GM18951 (cell line): ENCODE results near the gene STAM.

Source experiments
- POLR2A ChIP-seq: IDR thresholded peaks from 4 replicates; pipeline ENCODE4 v1.6.1; 2011; ENCODE audit warnings: mild to moderate bottlenecking; ENCODE audit not compliant: insufficient read length, insufficient read depth; ENCODE audit errors: extremely low read depth
- in situ Hi-C: fragments of 300-500 bp; cut with MboI; formaldehyde crosslinking; loops from one replicate; pipeline ENCODE4 v1.12.0; 2022; ENCODE audit warnings: low sequenced_read_pairs, mixed read lengths, inconsistent platforms; ENCODE audit not compliant: unreplicated experiment

STAM gene

DNA sequence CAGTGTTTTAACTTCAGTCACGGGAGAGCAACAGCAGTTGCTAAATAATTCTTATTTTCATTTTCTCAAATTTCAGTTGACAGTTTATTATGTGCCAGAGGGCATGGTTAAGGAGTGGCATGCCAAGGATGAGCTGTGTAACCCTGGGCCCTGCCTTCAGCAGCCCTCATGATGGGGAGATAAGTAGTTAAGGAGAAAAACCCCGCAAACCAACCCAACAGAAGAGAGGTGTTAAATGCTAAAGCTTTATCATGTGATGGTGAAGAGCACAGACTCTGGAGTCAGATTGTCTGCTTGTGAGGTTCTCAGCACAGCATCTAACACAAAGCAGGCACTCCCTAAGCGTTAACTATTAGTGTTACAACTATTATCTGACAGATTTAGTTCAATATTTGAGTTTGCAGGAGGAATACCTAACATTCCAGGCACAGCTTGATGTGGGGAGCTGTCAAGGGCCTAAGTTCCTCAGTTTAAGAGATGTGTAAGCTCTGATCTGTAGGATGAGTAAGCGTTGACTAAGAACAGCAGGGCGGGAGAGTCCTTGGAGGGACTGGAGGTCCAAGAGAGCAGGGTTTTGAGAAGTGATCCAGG lies 29.6 kb downstream of the STAM start:
- in situ Hi-C loops: no loop called here
- no peak for TF ChIP-seq POLR2A

DNA sequence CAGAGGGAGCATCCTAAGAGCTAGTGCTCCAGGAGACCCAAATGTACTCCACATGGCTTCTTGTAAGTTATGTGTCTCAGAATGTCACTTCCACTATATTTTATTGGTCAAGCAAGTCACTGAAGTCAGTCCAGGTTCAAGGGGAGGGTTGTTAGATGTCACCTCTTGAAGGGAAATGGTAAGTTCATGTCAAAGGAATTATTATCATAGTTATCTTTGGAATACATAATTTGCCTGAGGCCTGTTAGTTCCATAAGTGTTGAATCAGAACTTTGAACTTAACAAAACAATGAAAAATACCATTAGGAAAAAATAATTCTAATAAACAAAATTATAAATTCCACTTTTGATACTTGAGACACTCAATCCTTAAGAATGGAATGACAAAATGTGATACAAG lies 30.6 kb downstream of the STAM start:
- TF ChIP-seq POLR2A: no peak
- in situ Hi-C loops: no loop called here

DNA sequence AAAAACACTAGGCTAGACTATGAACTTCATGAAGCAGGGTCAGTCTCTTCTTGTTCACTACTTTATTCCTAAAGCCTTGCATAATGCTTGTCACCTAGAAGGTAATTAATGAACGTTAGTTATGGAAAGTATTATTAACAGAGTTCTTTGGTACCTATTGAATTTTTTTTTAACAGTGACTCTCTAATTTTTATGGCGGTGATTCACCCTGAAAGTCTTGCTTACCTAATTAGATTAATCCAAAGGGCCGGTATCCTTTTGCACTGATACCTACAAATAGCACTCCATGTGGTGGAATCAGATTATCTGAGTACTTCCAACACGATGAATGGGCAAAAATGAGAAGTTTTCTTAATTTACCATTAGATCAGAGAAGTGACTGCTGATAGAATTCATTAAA lies 31.7 kb downstream of the STAM start:
- in situ Hi-C loops: no loop called here
- no peak for TF ChIP-seq POLR2A

DNA sequence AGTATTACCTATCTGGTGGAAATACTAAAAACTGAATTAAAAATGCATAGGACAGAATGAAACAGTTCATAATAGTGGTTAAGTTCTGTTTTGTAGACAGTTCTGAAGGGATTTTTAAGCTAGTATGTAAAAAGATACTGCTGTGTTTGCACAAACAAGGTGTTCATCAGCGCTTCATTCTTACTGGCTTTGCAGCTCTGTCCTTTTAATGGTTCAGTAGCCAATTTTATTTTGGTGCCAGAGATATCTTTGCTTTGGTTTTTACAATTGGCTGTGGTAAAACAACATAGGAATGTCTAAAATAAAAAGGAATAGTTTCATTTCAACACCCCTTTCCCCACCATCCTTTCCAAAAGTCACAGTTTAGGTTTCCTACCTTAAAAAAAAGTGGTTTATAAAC lies 33.0 kb downstream of the STAM start:
- in situ Hi-C loops: no loop called here
- no peak for TF ChIP-seq POLR2A

DNA sequence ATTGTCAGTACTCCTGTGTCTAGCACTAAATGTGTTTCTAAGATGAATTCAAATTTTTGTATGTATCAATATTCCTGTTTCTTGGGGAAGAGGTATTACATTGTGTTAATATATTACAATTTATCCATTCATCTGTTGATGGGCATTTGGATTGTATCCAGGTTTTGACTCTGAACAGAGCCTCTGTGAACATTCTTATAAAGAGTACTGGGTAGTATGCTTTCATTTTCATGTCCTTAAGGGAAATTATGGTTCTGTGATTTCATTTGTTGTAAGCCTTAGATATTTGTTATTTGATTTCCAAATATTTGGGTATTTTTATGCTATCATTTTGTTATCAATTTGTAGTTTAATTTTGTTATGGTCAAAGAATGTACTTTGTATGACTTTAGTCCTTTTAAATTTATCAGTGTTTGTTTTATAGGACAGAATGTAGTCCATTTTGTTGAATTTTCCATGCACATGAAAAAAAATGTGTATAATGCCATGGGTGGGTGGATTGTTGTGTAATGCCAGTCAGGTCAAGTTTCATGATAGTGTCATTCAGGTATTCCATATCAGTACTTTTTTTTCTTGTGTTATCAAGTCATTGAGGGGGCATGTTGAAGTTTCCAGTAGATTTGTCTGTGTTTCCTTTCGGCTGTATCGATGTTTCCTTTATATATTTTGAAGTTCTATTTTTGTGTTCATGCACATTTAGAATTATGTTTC lies 38.4 kb downstream of the STAM start:
- TF ChIP-seq POLR2A: no peak
- in situ Hi-C loops: no loop called here

DNA sequence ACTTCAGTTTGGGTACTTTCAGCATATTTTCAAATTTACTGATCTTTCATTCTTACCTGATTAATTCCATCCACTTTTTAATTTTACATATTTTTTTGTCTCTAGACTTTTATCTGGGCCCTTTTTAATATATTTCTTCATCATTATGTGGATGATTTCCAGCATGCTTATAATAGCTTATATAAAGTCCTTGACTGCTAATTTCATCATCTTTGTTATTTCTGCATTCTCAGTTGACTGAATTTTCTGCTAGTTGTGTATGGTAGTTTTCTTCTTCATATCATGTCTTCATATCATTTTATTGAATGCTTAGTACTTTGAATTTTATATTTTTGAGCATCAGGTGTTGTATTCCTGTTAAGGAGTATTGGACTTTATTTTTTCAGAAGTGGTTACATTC lies 39.6 kb downstream of the STAM start:
- in situ Hi-C loops: no loop called here
- no peak for TF ChIP-seq POLR2A

DNA sequence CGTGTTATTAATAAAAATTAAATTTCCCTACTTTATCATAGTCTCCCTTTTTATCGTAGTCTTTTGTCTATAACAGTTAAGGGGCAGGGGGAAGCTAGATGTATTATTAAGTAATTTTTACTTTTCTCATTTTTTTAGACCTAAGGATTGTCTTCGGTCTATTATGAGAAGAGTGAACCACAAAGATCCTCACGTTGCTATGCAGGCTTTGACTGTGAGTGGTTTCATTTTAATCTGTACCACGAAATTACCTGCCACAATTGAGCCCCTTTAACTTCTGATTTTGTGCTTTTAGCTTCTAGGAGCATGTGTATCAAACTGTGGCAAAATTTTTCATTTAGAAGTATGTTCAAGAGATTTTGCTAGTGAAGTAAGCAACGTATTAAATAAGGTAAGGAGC lies 40.6 kb downstream of the STAM start:
- no peak for TF ChIP-seq POLR2A
- in situ Hi-C loops: no loop called here

DNA sequence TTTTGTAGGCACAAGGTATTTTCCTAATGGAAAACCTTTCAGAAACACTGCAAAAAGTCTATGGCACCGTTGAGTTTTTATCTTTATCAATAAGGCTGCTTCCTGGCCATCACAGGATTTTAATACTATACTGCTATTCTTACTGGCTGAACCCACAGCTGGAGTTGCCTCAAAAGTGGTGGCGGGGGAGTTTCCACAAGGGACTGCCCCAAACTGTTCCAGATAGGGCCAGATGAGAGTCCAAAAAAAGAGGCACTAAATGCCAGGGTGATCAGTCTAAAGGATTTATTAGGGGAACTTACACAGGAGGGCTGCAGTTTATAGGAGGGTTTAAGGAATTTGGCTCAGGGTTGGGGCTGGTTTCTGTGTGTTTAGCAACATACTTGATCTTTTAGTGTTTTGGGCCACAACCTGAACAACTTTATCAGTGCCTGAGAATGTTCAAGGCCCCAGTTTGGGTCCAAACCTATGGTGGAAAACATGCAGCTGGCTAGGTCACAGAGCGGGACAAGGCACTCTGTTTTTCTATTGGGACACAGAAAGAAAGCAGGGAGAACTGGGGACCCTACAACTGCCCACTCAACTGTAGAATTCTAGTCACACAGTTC lies 41.4 kb downstream of the STAM start:
- TF ChIP-seq POLR2A: no peak
- in situ Hi-C loops: no loop called here

DNA sequence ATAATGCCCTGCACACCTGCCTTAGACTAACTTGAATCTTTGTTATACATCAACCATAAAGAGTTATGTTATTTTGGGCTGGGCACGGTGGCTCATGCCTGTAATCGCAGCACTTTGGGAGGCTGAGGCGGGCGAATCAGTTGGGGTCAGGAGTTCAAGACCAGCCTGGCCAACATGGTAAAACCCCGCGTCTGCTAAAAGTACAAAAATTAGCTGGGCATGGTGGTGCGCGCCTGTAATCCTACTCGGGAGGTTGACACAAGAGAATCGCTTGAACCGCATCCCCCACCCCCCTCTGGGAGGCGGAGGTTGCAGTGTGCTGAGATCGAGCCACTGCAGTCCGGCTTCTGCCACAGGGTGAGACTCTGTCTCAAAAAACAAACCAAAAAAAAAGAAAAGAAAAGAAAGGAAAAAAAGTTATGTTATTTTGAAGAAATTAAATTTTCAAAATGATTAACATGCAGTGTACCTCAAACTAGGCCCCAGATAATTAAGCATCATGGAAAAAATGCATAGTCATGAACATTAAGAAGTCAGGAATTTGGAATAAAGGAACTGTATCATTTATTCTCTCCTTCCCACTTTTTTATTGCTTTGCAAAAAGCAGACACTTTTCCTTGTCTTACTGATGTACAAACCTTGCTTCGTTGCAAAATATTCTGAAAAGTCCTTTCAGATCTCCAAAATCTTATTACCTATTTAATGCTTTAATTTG lies 43.3 kb downstream of the STAM start:
- in situ Hi-C loops: no loop called here

DNA sequence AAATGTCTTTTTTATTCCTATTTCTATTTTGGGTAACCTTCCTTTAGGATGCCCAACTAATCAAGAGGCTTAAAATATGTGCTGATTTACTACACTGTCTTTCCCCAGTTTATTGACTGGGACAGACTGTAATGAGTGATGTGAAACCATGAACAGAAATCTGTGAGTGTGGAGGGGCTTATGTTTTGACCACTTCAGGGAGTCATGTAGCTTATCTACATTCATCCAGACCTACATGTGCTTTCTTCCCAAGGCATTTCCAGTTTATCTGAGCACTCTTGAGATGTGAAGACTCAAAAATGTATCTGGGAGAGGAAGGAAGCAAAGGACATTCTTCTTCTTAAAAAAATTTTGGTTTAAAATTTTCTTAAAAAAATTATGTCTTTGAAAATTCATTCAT lies 45.2 kb downstream of the STAM start:
- TF ChIP-seq POLR2A: no peak
- in situ Hi-C loops: no loop called here

More for the DNA sequence above, 43.3 kb downstream of the STAM start:
- TF ChIP-seq POLR2A: no peak

DNA sequence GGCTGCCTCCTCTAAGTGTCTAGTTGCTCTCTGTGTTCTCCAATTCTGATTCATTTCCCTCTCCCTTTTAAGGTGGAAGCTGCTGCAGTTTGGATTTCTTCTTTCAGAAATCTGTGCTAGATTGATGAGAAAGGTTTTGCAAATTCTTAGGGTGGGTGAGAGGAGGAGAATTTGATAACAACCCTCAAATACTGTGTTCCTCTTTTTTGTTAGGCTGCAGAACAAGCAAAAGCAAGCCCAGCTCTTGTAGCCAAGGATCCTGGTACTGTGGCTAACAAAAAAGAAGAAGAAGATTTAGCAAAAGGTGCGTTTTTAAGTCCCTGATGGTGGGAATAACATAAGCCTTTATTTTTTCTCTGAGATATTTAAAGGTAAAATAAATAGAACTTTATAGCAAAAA lies 49.1 kb downstream of the STAM start:
- in situ Hi-C loops: no loop called here

DNA sequence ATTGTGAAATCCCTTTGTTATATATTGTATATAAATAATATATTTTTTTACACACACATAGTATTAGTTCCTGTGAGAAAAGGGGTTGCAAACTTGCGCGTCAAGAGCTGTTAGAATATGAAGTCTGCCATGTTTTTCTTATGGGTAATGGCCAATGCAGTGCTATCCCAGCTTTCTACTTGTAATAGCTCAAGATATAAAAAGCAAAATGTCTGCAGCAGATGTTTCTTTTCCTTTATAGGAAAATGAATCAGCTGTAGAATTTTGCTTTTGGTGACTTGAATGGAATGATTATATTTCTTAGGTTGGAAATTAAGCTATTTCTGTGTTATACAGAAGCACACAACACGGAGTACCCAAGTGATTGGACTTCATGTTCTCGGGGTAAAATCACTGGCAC lies 54.7 kb downstream of the STAM start:
- TF ChIP-seq POLR2A: no peak
- in situ Hi-C loops: no loop called here

More for the DNA sequence above, 49.1 kb downstream of the STAM start:
- TF ChIP-seq POLR2A: no peak

DNA sequence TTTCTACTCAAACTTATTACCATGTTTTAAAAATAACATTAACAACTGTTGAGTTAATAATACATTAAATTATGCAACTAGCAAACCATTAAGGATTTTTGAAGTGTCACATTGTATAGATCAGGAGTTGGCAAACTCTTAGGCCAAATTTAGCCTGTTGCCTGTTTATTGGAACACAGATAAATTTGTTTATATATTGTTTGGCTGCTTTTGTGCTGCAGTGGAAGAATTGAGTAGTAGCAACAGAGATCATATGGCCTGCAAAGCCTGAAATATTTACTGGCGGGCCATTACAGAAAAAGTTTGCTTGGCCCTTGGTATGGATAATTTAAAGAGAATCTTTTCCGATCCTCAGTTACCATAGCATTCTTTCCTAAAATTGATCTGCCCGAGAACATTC lies 57.4 kb downstream of the STAM start:
- TF ChIP-seq POLR2A: no peak
- in situ Hi-C loops: no loop called here
